Liver (tissue), 3 donors: ENCODE results near the gene SERPINF2.

Experiments used
- CTCF ChIP-seq: fragments of 150-350 bp; IDR thresholded peaks from 2 replicates; pipeline ENCODE4 v1.5.1; 2017; ENCODE audit warnings: improper control_type of control experiment, low read depth, low read length; ENCODE audit not compliant: missing input control
- EGR1 ChIP-seq, 2 donors: IDR thresholded peaks; 2 replicates each; pipeline ENCODE4 v1.6.1; 2016 to 2018; ENCODE audit warnings: antibody characterized with exemption in 2 of 2, low read depth in 2 of 2
- FOXA1 ChIP-seq: IDR thresholded peaks from 2 replicates; pipeline ENCODE4 v1.6.1; 2016; ENCODE audit warnings: antibody characterized with exemption
- TAF1 ChIP-seq: conservative IDR thresholded peaks from 2 replicates; pipeline ENCODE4 v1.6.1; 2016; ENCODE audit warnings: antibody characterized with exemption, mild to moderate bottlenecking
- YY1 ChIP-seq: IDR thresholded peaks from 2 replicates; pipeline ENCODE4 v1.6.1; 2016; ENCODE audit warnings: antibody characterized with exemption, mild to moderate bottlenecking
- TF ChIP-seq, protein P1 (sequence below): IDR thresholded peaks from 2 replicates; pipeline ENCODE4 v1.6.1; 2016; ENCODE audit warnings: antibody characterized with exemption, mild to moderate bottlenecking
- TF ChIP-seq, protein P2 (sequence below): IDR thresholded peaks from 2 replicates; pipeline ENCODE4 v1.6.1; 2016; ENCODE audit warnings: antibody characterized with exemption
- donor health status: healthy.
- donor health status: healthy.

DNA sequence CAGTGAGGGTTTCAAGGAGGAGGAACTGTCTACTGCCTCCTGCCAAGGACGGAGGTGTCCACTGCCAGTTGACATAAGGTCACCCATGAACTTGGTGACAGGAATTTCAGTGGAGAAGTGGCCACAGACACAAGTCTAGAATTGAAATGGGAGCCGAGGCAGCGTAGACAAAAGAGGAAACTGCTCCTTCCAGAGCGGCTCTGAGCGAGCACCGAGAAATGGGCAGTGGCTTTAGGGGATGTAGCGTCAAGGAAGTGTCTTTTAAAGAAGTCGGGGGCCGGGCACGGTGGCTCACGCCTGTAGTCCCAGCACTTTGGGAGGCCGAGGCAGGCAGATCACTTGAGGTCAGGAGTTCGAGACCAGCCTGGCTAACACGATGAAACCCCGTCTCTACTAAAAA is 16.1 kb downstream of the SERPINF2 start:
- no peak for TF ChIP-seq YY1
- TF ChIP-seq CTCF, result no peak
- no peak for TF ChIP-seq TAF1
- TF ChIP-seq, protein P1, sequence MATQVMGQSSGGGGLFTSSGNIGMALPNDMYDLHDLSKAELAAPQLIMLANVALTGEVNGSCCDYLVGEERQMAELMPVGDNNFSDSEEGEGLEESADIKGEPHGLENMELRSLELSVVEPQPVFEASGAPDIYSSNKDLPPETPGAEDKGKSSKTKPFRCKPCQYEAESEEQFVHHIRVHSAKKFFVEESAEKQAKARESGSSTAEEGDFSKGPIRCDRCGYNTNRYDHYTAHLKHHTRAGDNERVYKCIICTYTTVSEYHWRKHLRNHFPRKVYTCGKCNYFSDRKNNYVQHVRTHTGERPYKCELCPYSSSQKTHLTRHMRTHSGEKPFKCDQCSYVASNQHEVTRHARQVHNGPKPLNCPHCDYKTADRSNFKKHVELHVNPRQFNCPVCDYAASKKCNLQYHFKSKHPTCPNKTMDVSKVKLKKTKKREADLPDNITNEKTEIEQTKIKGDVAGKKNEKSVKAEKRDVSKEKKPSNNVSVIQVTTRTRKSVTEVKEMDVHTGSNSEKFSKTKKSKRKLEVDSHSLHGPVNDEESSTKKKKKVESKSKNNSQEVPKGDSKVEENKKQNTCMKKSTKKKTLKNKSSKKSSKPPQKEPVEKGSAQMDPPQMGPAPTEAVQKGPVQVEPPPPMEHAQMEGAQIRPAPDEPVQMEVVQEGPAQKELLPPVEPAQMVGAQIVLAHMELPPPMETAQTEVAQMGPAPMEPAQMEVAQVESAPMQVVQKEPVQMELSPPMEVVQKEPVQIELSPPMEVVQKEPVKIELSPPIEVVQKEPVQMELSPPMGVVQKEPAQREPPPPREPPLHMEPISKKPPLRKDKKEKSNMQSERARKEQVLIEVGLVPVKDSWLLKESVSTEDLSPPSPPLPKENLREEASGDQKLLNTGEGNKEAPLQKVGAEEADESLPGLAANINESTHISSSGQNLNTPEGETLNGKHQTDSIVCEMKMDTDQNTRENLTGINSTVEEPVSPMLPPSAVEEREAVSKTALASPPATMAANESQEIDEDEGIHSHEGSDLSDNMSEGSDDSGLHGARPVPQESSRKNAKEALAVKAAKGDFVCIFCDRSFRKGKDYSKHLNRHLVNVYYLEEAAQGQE, result no peak
- TF ChIP-seq, protein P2, sequence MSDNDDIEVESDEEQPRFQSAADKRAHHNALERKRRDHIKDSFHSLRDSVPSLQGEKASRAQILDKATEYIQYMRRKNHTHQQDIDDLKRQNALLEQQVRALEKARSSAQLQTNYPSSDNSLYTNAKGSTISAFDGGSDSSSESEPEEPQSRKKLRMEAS, result no peak
- TF ChIP-seq EGR1 (IDR thresholded peaks at IDR 0.05; ENCODE audit: low read depth in 2 of 2), result no peak
- TF ChIP-seq FOXA1, result no peak
